Upper lobe of right lung (tissue), 1 donor: Measurements from ENCODE around the gene PRR18. TPM values are rescaled to one million over a fixed set of nuclear protein-coding genes. Genes with fewer than 3 reads are reported as not detected.

ENCODE experiments used
- ATAC-seq: fragments of 200-7000 bp; cut with Tn5 transposase; one replicate; pipeline ENCODE4 v1.9.1; 2020; ENCODE audit warnings: mild to moderate bottlenecking, moderate library complexity
- DNase-seq: peaks from one replicate; pipeline ENCODE4 v3.0.0-alpha.2; 2020
- H3K27ac ChIP-seq: fragments of 200-600 bp; one replicate; pipeline ENCODE4 v1.8.0; 2022
- H3K27me3 ChIP-seq: fragments of 200-600 bp; one replicate; pipeline ENCODE4 v1.8.0; 2022; ENCODE audit warnings: mild to moderate bottlenecking
- H3K36me3 ChIP-seq: fragments of 200-600 bp; one replicate; pipeline ENCODE4 v1.8.0; 2022
- H3K4me1 ChIP-seq: fragments of 200-600 bp; one replicate; pipeline ENCODE4 v1.8.0; 2022
- H3K4me3 ChIP-seq: fragments of 200-600 bp; one replicate; pipeline ENCODE4 v1.8.0; 2022; ENCODE audit warnings: mild to moderate bottlenecking
- H3K9me3 ChIP-seq: fragments of 200-600 bp; one replicate; pipeline ENCODE4 v1.8.0; 2022
- intact Hi-C: fragments of 100-400 bp; cut with DNase I; formaldehyde crosslinking; loops from one replicate; pipeline ENCODE4 v1.11.0; 2022
- total RNA-seq: library from RNA; stranded (reverse); fragmentation: NEBNext Ultra II Directional; extraction: Animal tissue kit (Norgen Biotek cat#: 25700); gene quantifications from one replicate; pipeline ENCODE4 v1.2.1, GENCODE V29; 2021
- TF ChIP-seq, protein P1 (sequence below): fragments of 200-600 bp; IDR thresholded peaks from one replicate; pipeline ENCODE4 v1.8.0; 2022; ENCODE audit warnings: antibody characterized with exemption
- donor health status: DM: no; HTN: yes; CAD: no; lungs with severe emphysema.

The PRR18 gene
- total RNA-seq, 1 donor from 2014 or later, result not detected

DNA sequence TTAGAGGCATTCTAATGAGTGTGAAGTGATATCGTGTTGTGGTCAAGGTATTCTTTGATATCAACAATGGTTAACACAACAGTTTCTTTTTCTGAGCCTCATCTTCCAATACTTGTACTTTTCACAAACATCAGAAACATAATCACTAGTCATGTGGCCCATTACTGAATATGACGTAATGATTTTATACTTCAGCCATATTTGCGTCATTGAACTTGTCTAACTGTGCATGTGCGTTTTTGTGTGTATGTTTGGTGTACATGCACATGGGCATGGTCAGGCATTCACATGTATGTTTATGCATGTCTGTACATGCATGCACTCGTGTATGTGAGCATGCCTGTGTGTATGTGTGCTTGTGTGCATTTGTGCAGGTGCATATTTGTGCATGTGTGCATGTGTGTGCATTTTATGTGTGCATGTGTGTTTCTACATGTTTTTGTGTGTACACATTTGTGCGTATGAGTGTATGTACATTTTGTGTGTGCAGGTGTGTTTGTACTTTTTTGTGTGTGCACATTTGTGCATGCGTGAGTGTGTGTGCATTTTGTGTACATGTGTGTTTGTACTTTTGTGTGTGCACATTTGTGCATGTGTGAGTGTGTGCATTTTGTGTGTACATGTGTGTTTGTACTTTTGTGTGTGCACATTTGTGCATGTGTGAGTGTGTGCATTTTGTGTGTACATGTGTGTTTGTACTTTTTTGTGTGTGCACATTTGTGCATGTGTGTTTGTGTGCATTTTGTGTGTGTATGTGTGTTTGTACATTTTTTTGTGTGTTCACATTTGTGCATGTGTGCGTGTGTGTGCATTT lies 29.4 kb downstream of the PRR18 start:
- Histone ChIP-seq H3K36me3 (no peaks in the 10 kb centered on the region), H3K4me3 (no peak overlapping the region), H3K27me3 (peaks cover 17% of the 10 kb centered on the region), H3K4me1 (peaks cover 6% of the 10 kb centered on the region), H3K9me3 (no peaks in the 10 kb centered on the region), H3K27ac (no peak overlapping the region)
- ATAC-seq, result no peak
- DNase-seq, result no peak
- TF ChIP-seq, protein P1, sequence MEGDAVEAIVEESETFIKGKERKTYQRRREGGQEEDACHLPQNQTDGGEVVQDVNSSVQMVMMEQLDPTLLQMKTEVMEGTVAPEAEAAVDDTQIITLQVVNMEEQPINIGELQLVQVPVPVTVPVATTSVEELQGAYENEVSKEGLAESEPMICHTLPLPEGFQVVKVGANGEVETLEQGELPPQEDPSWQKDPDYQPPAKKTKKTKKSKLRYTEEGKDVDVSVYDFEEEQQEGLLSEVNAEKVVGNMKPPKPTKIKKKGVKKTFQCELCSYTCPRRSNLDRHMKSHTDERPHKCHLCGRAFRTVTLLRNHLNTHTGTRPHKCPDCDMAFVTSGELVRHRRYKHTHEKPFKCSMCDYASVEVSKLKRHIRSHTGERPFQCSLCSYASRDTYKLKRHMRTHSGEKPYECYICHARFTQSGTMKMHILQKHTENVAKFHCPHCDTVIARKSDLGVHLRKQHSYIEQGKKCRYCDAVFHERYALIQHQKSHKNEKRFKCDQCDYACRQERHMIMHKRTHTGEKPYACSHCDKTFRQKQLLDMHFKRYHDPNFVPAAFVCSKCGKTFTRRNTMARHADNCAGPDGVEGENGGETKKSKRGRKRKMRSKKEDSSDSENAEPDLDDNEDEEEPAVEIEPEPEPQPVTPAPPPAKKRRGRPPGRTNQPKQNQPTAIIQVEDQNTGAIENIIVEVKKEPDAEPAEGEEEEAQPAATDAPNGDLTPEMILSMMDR, result no peak
- intact Hi-C loops, result loop anchor here (10.0 kb wide), 1 partner anchor 116 kb away; no protein-coding TSS in a partner anchor

DNA sequence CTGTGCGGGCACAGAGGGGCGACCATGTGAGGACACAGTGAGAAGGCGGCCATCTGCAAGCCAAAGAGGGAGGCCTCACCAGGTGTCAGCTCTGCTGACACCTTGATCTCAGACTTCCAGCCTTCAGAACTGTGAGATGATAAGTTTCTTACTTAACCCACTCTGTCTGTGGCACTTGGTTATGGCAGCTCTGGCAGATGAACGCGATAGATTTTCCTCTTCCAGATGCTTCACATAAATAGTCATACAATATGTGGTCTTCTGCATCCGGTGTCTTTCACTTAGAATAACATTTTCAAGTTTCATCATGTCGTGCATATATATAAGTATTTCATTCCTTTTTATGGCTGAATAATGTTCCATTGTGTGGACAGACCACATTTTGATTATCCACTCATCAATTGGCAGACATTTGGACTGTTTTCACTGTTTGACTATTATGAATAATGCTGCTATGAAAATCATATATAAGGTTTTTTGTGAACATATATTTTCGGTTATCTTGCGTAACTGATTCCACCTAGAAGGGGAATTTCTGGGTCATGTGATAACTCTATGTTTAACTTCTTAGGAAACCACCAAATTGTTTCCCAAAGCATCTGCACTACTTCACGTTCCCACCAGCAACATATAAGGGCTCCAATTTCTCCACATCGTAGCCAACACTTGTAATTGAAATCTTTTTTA lies 30.2 kb downstream of the PRR18 start:
- no peak overlapping the region for H3K27ac ChIP-seq
- DNase-seq, result no peak
- no peaks in the 10 kb centered on the region for H3K36me3 ChIP-seq
- no peaks in the 10 kb centered on the region for H3K9me3 ChIP-seq
- peaks cover 17% of the 10 kb centered on the region for H3K27me3 ChIP-seq
- ATAC-seq, result no peak
- TF ChIP-seq, protein P1, result no peak
- peaks cover 6% of the 10 kb centered on the region for H3K4me1 ChIP-seq
- no peak overlapping the region for H3K4me3 ChIP-seq
- intact Hi-C loops, result loop anchor here (10.0 kb wide), 1 partner anchor 117 kb away; no protein-coding TSS in a partner anchor

DNA sequence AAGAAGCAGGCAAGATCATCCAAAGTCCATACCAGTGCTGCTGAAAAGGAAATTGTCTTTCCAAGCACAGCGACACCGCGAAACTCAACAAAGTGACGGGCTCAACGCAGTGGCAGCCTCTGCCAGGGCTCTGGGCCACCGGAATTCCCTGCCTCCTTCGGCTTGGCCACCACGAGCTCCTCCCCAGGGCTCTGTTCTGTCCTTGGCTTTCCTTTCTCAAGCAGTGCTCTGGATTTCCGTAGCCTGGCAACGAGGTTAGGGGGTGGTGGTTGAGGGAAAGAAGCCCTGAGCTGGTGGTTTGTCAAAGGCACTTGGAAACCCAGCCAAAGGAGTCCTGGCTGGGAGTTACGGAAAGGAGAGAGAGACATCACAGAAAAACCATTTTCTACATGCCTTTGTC lies 31.2 kb downstream of the PRR18 start:
- ATAC-seq (peak; percentile 17), DNase-seq (no peak)
- TF ChIP-seq, protein P1, result no peak
- intact Hi-C loops, result loop anchor here (10.0 kb wide), 1 partner anchor 118 kb away; no protein-coding TSS in a partner anchor
- Histone ChIP-seq H3K36me3 (no peaks in the 10 kb centered on the region), H3K4me1 (peaks cover 6% of the 10 kb centered on the region), H3K27ac (no peak overlapping the region), H3K9me3 (no peaks in the 10 kb centered on the region), H3K27me3 (peaks cover 13% of the 10 kb centered on the region), H3K4me3 (no peak overlapping the region)

DNA sequence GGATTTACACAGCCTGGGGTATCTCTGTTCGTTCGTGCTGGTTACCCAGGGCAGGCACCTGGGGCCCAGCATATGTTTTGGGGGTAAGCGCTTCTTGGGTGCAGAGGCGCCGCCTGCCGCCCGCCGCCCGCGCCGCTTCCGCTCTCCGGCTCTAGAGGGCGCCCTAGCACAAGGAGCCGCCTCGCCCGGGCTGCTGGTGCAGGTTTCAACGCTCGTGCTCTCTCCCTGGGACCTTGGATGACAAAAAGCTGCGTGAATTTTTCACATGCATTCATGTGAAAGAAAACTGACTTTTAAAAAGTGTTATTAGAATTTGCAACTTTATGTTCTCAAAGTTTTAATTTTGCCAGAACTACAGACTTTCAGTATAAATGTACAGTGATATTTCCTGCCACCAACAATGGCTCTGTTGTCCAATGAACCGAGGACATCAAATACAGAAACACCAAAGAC lies 32.5 kb downstream of the PRR18 start:
- Histone ChIP-seq H3K27ac (no peak overlapping the region), H3K9me3 (no peaks in the 10 kb centered on the region), H3K27me3 (peaks cover 10% of the 10 kb centered on the region), H3K4me3 (no peak overlapping the region), H3K4me1 (peaks cover 6% of the 10 kb centered on the region), H3K36me3 (no peaks in the 10 kb centered on the region)
- ATAC-seq, result peak; percentile 96
- intact Hi-C loops, result loop anchor here (10.0 kb wide), 1 partner anchor 119 kb away; no protein-coding TSS in a partner anchor
- DNase-seq, result peak; percentile 86
- TF ChIP-seq, protein P1, result peak; percentile 99

DNA sequence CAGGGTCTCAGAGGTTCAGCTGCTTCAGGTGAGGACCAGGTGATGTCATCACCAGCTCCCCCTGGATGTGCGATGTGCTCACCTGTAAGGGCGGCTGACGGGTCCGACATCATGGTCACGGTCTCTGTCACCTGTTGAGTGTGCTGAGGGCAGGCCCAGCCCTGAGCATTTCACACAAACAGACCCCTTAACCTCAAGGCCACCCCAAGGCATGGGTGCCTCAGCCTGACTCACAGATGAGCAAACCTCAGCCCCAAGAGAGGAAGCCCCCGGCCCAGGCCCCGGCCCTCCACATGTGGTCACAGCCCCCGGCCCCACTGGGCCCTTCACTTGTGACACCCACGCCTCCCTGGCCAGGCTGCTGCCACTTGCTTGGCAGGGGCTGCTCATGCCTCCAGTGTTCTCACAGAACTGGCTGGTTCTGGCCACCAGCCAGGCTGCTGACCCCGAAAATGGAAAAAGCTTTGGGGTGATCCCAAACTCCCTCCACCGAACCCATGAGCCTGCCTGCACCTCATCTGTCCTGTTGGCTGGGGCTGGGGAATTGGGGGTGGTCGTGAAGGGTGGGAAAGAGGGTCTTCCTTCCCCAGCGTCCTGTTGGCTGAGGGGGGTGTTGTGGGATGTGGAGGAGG lies 33.3 kb downstream of the PRR18 start:
- Histone ChIP-seq H3K4me3 (no peak overlapping the region), H3K27ac (no peak overlapping the region), H3K9me3 (no peaks in the 10 kb centered on the region), H3K36me3 (no peaks in the 10 kb centered on the region), H3K4me1 (peaks cover 6% of the 10 kb centered on the region), H3K27me3 (peaks cover 6% of the 10 kb centered on the region)
- intact Hi-C loops, result loop anchor here (10.0 kb wide), 1 partner anchor 120 kb away; no protein-coding TSS in a partner anchor
- DNase-seq, result no peak
- ATAC-seq, result no peak
- TF ChIP-seq, protein P1, result no peak
